HCT116 (cell line): ENCODE measurements around the gene RPL3.

Experiments used
- CBX3 ChIP-seq: IDR thresholded peaks from 2 replicates; pipeline ENCODE4 v1.6.1; 2012; ENCODE audit warnings: low read depth
- CEBPB ChIP-seq: IDR thresholded peaks from 2 replicates; pipeline ENCODE4 v1.6.1; 2012; ENCODE audit warnings: low read depth
- EZH2 ChIP-seq: fragments of 200-600 bp; sonication (generic); IDR thresholded peaks from 2 replicates; pipeline ENCODE4 v1.6.1; 2017; ENCODE audit warnings: antibody characterized with exemption, mixed run types
- EZH2phosphoT487 ChIP-seq: fragments of 200-600 bp; IDR thresholded peaks from 2 replicates; pipeline ENCODE4 v1.6.1; 2018; ENCODE audit warnings: antibody characterized with exemption, borderline replicate concordance
- JUND ChIP-seq: IDR thresholded peaks from 2 replicates; pipeline ENCODE4 v1.6.1; 2012
- MAX ChIP-seq: IDR thresholded peaks from 2 replicates; pipeline ENCODE4 v1.6.1; 2012
- POLR2A ChIP-seq: IDR thresholded peaks from 2 replicates; pipeline ENCODE4 v1.7.0; 2011; ENCODE audit warnings: borderline replicate concordance; ENCODE audit not compliant: insufficient read depth, insufficient read length; ENCODE audit errors: extremely low read depth
- POLR2AphosphoS5 ChIP-seq: IDR thresholded peaks from 2 replicates; pipeline ENCODE4 v1.6.1; 2011; ENCODE audit warnings: mild to moderate bottlenecking, low read depth, low read length, moderate library complexity
- RAD21 ChIP-seq: IDR thresholded peaks from 2 replicates; pipeline ENCODE4 v1.6.1; 2012; ENCODE audit warnings: low read depth, mild to moderate bottlenecking
- SP1 ChIP-seq: IDR thresholded peaks from 2 replicates; pipeline ENCODE4 v1.6.1; 2012; ENCODE audit warnings: low read depth
- TCF7L2 ChIP-seq: IDR thresholded peaks from 2 replicates; pipeline ENCODE4 v1.7.0; 2011; ENCODE audit warnings: borderline replicate concordance, inconsistent platforms; ENCODE audit not compliant: insufficient read depth, insufficient read length; ENCODE audit errors: extremely low read depth
- YY1 ChIP-seq: IDR thresholded peaks from 2 replicates; pipeline ENCODE4 v1.6.1; 2011; ENCODE audit warnings: low read length, low read depth, moderate library complexity, mild to moderate bottlenecking; ENCODE audit not compliant: insufficient replicate concordance; ENCODE audit errors: extremely low read depth
- TF ChIP-seq, protein P1 (sequence below), 3 experiments: fragments of 200-600 bp in 1 of 3; sonication (generic) in 1 of 3; IDR thresholded peaks in 2 of 3; conservative IDR thresholded peaks in 1 of 3; 2 replicates each; pipeline ENCODE4 v1.5.1; 2012 to 2017; ENCODE audit warnings: low read depth in 2 of 3, low read length in 2 of 3, antibody characterized with exemption in 1 of 3, borderline replicate concordance in 1 of 3, control low read depth in 1 of 3, mild to moderate bottlenecking in 1 of 3, mixed read lengths in 1 of 3, mixed run types in 1 of 3, moderate library complexity in 1 of 3; ENCODE audit not compliant: insufficient read depth in 1 of 3
- TF ChIP-seq, protein P2 (sequence below): IDR thresholded peaks from 2 replicates; pipeline ENCODE4 v1.6.1; 2011; ENCODE audit warnings: mild to moderate bottlenecking, low read length, moderate library complexity; ENCODE audit not compliant: insufficient replicate concordance; ENCODE audit errors: extremely low read depth

DNA sequence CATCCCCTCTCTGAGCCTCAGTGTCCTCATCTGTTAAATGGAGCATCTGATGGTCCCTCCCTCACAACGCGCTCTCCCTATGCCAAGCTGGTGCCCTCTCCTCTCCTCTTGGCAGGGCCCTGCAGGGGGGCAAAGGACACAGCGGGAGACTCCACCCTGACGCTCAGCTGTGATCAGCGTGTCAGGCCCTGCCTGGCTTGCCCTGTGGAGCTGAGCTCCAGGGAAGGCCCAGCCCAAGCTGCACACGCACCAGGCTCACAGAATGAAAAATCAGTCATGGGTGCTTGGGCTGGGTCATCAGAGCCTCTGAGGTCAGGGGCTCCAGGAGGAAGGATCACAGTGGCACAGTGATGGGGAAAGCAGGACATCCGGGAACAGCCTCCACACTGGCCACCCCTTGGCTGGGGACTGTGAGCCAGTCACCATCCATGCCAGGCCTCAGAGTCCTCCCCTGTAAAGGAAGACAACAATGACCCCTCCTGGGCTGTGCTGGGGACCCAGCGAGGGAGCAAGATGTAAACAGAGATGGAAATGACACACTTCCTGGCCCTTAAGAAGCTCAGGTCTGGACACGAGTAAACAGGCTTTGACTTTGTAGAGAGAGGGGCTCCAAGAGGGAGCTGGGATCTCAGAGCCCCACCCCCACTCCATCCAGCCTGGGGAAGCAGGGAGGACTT is 36.6 kb downstream of the RPL3 start:
- TF ChIP-seq POLR2A (no peak), JUND (no peak), YY1 (no peak), CBX3 (no peak), EZH2 (no peak), RAD21 (peak; percentile 28; the same call in 1 of the 2 replicates), MAX (no peak), TCF7L2 (no peak), POLR2AphosphoS5 (no peak), SP1 (no peak), CEBPB (no peak), EZH2phosphoT487 (no peak)
- TF ChIP-seq, protein P1, sequence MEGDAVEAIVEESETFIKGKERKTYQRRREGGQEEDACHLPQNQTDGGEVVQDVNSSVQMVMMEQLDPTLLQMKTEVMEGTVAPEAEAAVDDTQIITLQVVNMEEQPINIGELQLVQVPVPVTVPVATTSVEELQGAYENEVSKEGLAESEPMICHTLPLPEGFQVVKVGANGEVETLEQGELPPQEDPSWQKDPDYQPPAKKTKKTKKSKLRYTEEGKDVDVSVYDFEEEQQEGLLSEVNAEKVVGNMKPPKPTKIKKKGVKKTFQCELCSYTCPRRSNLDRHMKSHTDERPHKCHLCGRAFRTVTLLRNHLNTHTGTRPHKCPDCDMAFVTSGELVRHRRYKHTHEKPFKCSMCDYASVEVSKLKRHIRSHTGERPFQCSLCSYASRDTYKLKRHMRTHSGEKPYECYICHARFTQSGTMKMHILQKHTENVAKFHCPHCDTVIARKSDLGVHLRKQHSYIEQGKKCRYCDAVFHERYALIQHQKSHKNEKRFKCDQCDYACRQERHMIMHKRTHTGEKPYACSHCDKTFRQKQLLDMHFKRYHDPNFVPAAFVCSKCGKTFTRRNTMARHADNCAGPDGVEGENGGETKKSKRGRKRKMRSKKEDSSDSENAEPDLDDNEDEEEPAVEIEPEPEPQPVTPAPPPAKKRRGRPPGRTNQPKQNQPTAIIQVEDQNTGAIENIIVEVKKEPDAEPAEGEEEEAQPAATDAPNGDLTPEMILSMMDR (IDR thresholded peaks at IDR 0.05 in 2 of 3, conservative IDR thresholded peaks at IDR 0.05 in 1 of 3; ENCODE audit: borderline replicate concordance in 1 of 3, insufficient read depth in 1 of 3, low read depth in 2 of 3, low read length in 2 of 3) = no peak
- TF ChIP-seq, protein P2, sequence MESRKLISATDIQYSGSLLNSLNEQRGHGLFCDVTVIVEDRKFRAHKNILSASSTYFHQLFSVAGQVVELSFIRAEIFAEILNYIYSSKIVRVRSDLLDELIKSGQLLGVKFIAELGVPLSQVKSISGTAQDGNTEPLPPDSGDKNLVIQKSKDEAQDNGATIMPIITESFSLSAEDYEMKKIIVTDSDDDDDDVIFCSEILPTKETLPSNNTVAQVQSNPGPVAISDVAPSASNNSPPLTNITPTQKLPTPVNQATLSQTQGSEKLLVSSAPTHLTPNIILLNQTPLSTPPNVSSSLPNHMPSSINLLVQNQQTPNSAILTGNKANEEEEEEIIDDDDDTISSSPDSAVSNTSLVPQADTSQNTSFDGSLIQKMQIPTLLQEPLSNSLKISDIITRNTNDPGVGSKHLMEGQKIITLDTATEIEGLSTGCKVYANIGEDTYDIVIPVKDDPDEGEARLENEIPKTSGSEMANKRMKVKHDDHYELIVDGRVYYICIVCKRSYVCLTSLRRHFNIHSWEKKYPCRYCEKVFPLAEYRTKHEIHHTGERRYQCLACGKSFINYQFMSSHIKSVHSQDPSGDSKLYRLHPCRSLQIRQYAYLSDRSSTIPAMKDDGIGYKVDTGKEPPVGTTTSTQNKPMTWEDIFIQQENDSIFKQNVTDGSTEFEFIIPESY = no peak
